ENCODE results near the gene HNRNPF.

DNA sequence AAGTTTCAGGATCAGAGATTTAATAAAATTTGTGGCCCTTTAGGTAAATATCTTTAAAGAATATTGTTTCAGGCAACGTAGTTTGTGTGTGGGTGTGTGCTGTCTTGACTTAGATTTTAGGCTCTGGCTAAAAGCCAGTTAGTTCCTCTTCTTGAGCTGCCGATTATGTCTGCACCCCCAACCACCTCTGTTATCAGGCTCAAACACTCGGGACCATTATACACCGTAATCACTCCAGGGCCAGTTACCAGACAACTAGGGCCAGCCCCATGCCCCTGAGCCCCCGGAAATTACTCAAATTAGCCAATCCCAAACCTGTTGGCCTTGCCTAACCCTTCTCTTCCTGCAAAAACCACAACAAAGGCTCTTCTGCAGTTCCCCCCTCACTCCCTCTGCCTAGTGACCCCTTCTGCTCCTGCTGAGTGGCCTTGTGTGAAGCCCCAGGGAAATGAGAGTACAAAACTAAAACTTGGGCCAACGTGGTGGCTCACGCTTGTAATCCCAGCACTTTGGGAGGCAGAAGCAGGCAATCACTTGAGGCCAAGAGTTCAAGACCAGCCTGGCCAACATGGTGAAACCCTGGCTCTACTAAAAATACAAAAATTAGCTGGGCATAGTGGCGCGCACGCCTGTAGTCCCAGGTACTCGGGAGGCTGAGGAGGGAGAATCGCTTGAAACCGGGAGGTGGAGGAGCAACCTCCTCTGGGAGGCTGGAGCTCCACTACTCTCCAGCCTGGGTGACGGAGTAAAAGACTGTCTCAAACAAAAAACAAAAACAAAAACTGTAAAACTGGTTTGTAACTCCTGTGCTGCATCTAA, 9.2 kb upstream of the HNRNPF start:
- TF ChIP-seq POLR2A (IDR thresholded peaks at IDR 0.05; ENCODE audit: low read depth, low read length) (no peak), GATA2 (IDR thresholded peaks at IDR 0.05; ENCODE audit: insufficient read depth, insufficient read length, low read depth, low read length) (peak; percentile 77), POLR2AphosphoS5 (IDR thresholded peaks at IDR 0.05; ENCODE audit: insufficient read depth, low read depth, low read length) (peak; percentile 64), FOS (IDR thresholded peaks at IDR 0.05; ENCODE audit: borderline replicate concordance, insufficient read depth, low read length) (no peak)
- TF ChIP-seq, protein P1, sequence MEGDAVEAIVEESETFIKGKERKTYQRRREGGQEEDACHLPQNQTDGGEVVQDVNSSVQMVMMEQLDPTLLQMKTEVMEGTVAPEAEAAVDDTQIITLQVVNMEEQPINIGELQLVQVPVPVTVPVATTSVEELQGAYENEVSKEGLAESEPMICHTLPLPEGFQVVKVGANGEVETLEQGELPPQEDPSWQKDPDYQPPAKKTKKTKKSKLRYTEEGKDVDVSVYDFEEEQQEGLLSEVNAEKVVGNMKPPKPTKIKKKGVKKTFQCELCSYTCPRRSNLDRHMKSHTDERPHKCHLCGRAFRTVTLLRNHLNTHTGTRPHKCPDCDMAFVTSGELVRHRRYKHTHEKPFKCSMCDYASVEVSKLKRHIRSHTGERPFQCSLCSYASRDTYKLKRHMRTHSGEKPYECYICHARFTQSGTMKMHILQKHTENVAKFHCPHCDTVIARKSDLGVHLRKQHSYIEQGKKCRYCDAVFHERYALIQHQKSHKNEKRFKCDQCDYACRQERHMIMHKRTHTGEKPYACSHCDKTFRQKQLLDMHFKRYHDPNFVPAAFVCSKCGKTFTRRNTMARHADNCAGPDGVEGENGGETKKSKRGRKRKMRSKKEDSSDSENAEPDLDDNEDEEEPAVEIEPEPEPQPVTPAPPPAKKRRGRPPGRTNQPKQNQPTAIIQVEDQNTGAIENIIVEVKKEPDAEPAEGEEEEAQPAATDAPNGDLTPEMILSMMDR (IDR thresholded peaks at IDR 0.05; ENCODE audit: extremely low read depth in 1 of 2, insufficient read depth in 1 of 2, low read depth in 1 of 2, low read length in 2 of 2): no peak
